ENCODE measurements around the gene TNXB. TPM values are rescaled to one million over a fixed set of nuclear protein-coding genes. Genes with fewer than 3 reads are reported as not detected.

TNXB gene
- total RNA-seq, 1 experiment from 2014 or later = 3.0 TPM

- H3K4me1 Mint-ChIP-seq (ENCODE audit: insufficient read depth, unreplicated experiment) = peaks cover 16% of the 10 kb centered on the region
- no peak overlapping the region for H3K27ac Mint-ChIP-seq (ENCODE audit: low read depth, unreplicated experiment)
- no peaks in the 10 kb centered on the region for H3K9me3 Mint-ChIP-seq (ENCODE audit: unreplicated experiment)
- H3K27me3 Mint-ChIP-seq (ENCODE audit: insufficient read depth, unreplicated experiment) = peaks cover 41% of the 10 kb centered on the region
- CTCF ChIA-PET = interaction anchor here (0.6 kb wide), 1 partner anchor 8 kb away, joined by 3 read pairs; no protein-coding TSS in a partner anchor
- intact Hi-C loops (cut with micrococcal nuclease) = no loop called here
- POLR2A ChIA-PET = no interaction called here
- H3K4me3 Mint-ChIP-seq (ENCODE audit: unreplicated experiment) = no peak overlapping the region
- BruUV-seq (replicated peaks) = no TSS peak
- TF ChIP-seq CTCF (IDR thresholded peaks at IDR 0.05; ENCODE audit: unreplicated experiment) = no peak
- H3K36me3 Mint-ChIP-seq (ENCODE audit: insufficient read depth, unreplicated experiment) = peaks cover 4% of the 10 kb centered on the region
- DNase-seq (ENCODE audit: unreplicated experiment) = no peak
Measured at GRCh38 chr6:32096087-32096393, 13.1 kb downstream of the TNXB start.

GRCh38 chr6:32095338-32096086, 13.6 kb downstream of the TNXB start:
- TF ChIP-seq CTCF (IDR thresholded peaks at IDR 0.05; ENCODE audit: unreplicated experiment) = no peak
- no TSS peak for BruUV-seq (replicated peaks)
- Mint-ChIP-seq H3K4me1 (ENCODE audit: insufficient read depth, unreplicated experiment) (peaks cover 16% of the 10 kb centered on the region), H3K27me3 (ENCODE audit: insufficient read depth, unreplicated experiment) (peaks cover 47% of the 10 kb centered on the region), H3K9me3 (ENCODE audit: unreplicated experiment) (no peaks in the 10 kb centered on the region), H3K36me3 (ENCODE audit: insufficient read depth, unreplicated experiment) (peaks cover 4% of the 10 kb centered on the region), H3K4me3 (ENCODE audit: unreplicated experiment) (no peak overlapping the region), H3K27ac (ENCODE audit: low read depth, unreplicated experiment) (no peak overlapping the region)
- intact Hi-C loops (cut with micrococcal nuclease) = no loop called here
- DNase-seq (ENCODE audit: unreplicated experiment) = no peak
- ChIA-PET CTCF (interaction anchor here (0.6 to 0.7 kb wide), 2 partner anchors 9 to 31 kb away, joined by 3 to 4 read pairs; no protein-coding TSS in a partner anchor), POLR2A (interaction anchor here (1.1 kb wide), 1 partner anchor 14 kb away, joined by 3 read pairs; the partner anchor contains the start of gene TNXB)

GRCh38 chr6:32092760-32093497, 16.2 kb downstream of the TNXB start:
- DNase-seq (ENCODE audit: unreplicated experiment) = no peak
- no peak overlapping the region for H3K27ac Mint-ChIP-seq (ENCODE audit: low read depth, unreplicated experiment)
- peaks cover 51% of the 10 kb centered on the region for H3K27me3 Mint-ChIP-seq (ENCODE audit: insufficient read depth, unreplicated experiment)
- POLR2A ChIA-PET = interaction anchor here (0.7 to 1.2 kb wide), 5 partner anchors 8 to 35 kb away, joined by 3 to 8 read pairs (median 3); partner anchors contain the start of gene ATF6B
- peaks cover 16% of the 10 kb centered on the region for H3K4me1 Mint-ChIP-seq (ENCODE audit: insufficient read depth, unreplicated experiment)
- no peaks in the 10 kb centered on the region for H3K9me3 Mint-ChIP-seq (ENCODE audit: unreplicated experiment)
- CTCF ChIA-PET = interaction anchor here (0.5 to 0.6 kb wide), 3 partner anchors 26 to 240 kb away, joined by 3 read pairs; no protein-coding TSS in a partner anchor
- BruUV-seq (replicated peaks) = no TSS peak
- intact Hi-C loops (cut with micrococcal nuclease) = no loop called here
- H3K4me3 Mint-ChIP-seq (ENCODE audit: unreplicated experiment) = no peak overlapping the region
- no peak for TF ChIP-seq CTCF (IDR thresholded peaks at IDR 0.05; ENCODE audit: unreplicated experiment)
- H3K36me3 Mint-ChIP-seq (ENCODE audit: insufficient read depth, unreplicated experiment) = peaks cover 4% of the 10 kb centered on the region
